CD14-positive monocyte (primary cell): ENCODE measurements around the gene SYNM. TPM values are rescaled to one million over a fixed set of nuclear protein-coding genes. Genes with fewer than 3 reads are reported as not detected.

ENCODE experiments used
- DNase-seq, 3 donors: peaks; one replicate each; pipeline ENCODE4 v3.0.0-alpha.2; 2011 to 2022
- H2AFZ ChIP-seq: 2 replicates; pipeline ENCODE4 v1.6.0; 2012; ENCODE audit warnings: mild to moderate bottlenecking, low read depth, low read length, inconsistent platforms; ENCODE audit not compliant: insufficient read depth, poor library complexity, severe bottlenecking
- H3K27ac ChIP-seq, 2 donors: 1 replicate in 1 of 2; 2 replicates in 1 of 2; pipeline ENCODE4 v1.5.1; 2012 to 2013; ENCODE audit warnings: low read length in 2 of 2, control low read depth in 1 of 2, inconsistent platforms in 1 of 2, low read depth in 1 of 2, mild to moderate bottlenecking in 1 of 2
- H3K27me3 ChIP-seq, 2 donors: one replicate each; pipeline versions ENCODE4 v1.6.0 to v1.6.1; 2011 to 2013; ENCODE audit warnings: low read length in 2 of 2; ENCODE audit not compliant: control insufficient read depth in 2 of 2, insufficient read depth in 2 of 2
- H3K36me3 ChIP-seq, 2 donors: replicated peaks in 1 of 2; 1 replicate in 1 of 2; 2 replicates in 1 of 2; pipeline versions ENCODE4 v1.5.1 to v1.6.1; 2012 to 2013; ENCODE audit warnings: low read length in 2 of 2, control low read depth in 1 of 2, inconsistent platforms in 1 of 2, mild to moderate bottlenecking in 1 of 2; ENCODE audit not compliant: insufficient read depth in 2 of 2, control insufficient read depth in 1 of 2
- H3K4me1 ChIP-seq, 2 donors: 1 replicate in 1 of 2; 2 replicates in 1 of 2; pipeline versions ENCODE4 v1.5.1 to v1.6.1; 2012 to 2013; ENCODE audit warnings: low read length in 2 of 2, control low read depth in 1 of 2, inconsistent platforms in 1 of 2, mild to moderate bottlenecking in 1 of 2, moderate library complexity in 1 of 2; ENCODE audit not compliant: insufficient read depth in 2 of 2, control insufficient read depth in 1 of 2
- H3K4me2 ChIP-seq: replicated peaks from 2 replicates; pipeline ENCODE3; 2012; ENCODE audit warnings: low read length, moderate library complexity, mild to moderate bottlenecking; ENCODE audit not compliant: poor library complexity, severe bottlenecking; ENCODE audit errors: extremely low read depth
- H3K4me3 ChIP-seq, 3 experiments: fragments of 200-600 bp in 1 of 3; sonication (generic) in 1 of 3; replicated peaks in 1 of 3; 1 replicate in 2 of 3; 2 replicates in 1 of 3; pipeline ENCODE4 v1.5.1; 2011 to 2013; ENCODE audit warnings: low read length in 3 of 3, mild to moderate bottlenecking in 3 of 3, control low read depth in 2 of 3, low read depth in 2 of 3, inconsistent platforms in 1 of 3, moderate library complexity in 1 of 3
- H3K79me2 ChIP-seq: 2 replicates; pipeline ENCODE4 v1.6.0; 2012; ENCODE audit warnings: mild to moderate bottlenecking, control low read depth, inconsistent platforms, low read length, moderate library complexity; ENCODE audit not compliant: insufficient read depth
- H3K9ac ChIP-seq: 2 replicates; pipeline ENCODE4 v1.6.0; 2017; ENCODE audit warnings: low read length, mild to moderate bottlenecking; ENCODE audit not compliant: insufficient read depth, poor library complexity, severe bottlenecking
- H3K9me3 ChIP-seq, 2 donors: replicated peaks in 1 of 2; 1 replicate in 1 of 2; 2 replicates in 1 of 2; pipeline versions ENCODE4 v1.5.1 to v1.6.1; 2012 to 2013; ENCODE audit warnings: low read length in 2 of 2, control low read depth in 1 of 2; ENCODE audit not compliant: control insufficient read depth in 1 of 2, insufficient read depth in 1 of 2
- H4K20me1 ChIP-seq: 2 replicates; pipeline ENCODE4 v1.6.0; 2012; ENCODE audit warnings: mild to moderate bottlenecking, low read length, control low read depth, moderate library complexity; ENCODE audit not compliant: insufficient read depth
- H3K27ac Mint-ChIP-seq, 7 donors: one replicate each; pipeline ENCODE4 v1.8.0; 2020; ENCODE audit warnings: mild to moderate bottlenecking in 7 of 7, mixed read lengths in 7 of 7, moderate library complexity in 6 of 7, inconsistent platforms in 2 of 7
- H3K27me3 Mint-ChIP-seq, 3 donors: one replicate each; pipeline ENCODE4 v1.8.0; 2021 to 2022; ENCODE audit warnings: low read depth in 3 of 3, mild to moderate bottlenecking in 3 of 3, mixed read lengths in 3 of 3, moderate library complexity in 3 of 3, inconsistent platforms in 1 of 3
- H3K36me3 Mint-ChIP-seq, 2 donors: one replicate each; pipeline ENCODE4 v1.8.0; 2020; ENCODE audit warnings: mixed read lengths in 2 of 2, inconsistent platforms in 1 of 2, mild to moderate bottlenecking in 1 of 2
- H3K4me1 Mint-ChIP-seq: one replicate; pipeline ENCODE4 v1.8.0; 2020; ENCODE audit warnings: mild to moderate bottlenecking, mixed read lengths
- H3K4me3 Mint-ChIP-seq, 2 donors: one replicate each; pipeline ENCODE4 v1.8.0; 2020; ENCODE audit warnings: mild to moderate bottlenecking in 2 of 2, mixed read lengths in 2 of 2, moderate library complexity in 1 of 2
- H3K9me3 Mint-ChIP-seq, 7 donors: one replicate each; pipeline ENCODE4 v1.8.0; 2020 to 2022; ENCODE audit warnings: mixed read lengths in 7 of 7, mild to moderate bottlenecking in 6 of 7, moderate library complexity in 6 of 7, inconsistent platforms in 2 of 7
- CTCF ChIP-seq: fragments of 200-600 bp; IDR thresholded peaks from one replicate; pipeline ENCODE4 v1.8.0; 2022; ENCODE audit warnings: antibody characterized with exemption, mild to moderate bottlenecking
- WGBS: methylation state at CpG from one replicate; pipeline ENCODE4 v1.1.5; 2013; ENCODE audit warnings: missing lambda C conversion rate; ENCODE audit not compliant: insufficient coverage; 5-methylcytosine and 5-hydroxymethylcytosine counted together
- intact Hi-C, 2 donors: fragments of 100-400 bp; cut with micrococcal nuclease; formaldehyde crosslinking; loops; one replicate each; pipeline versions ENCODE4 v1.15.0 to v1.15.1; 2023
- polyA plus RNA-seq, 3 donors: library from polyadenylated mRNA; depleted of rRNA in 1 of 3; unstranded in 2 of 3; stranded (reverse) in 1 of 3; fragments of 300-500 nt in 2 of 3; fragments of >200 nt in 1 of 3; fragmentation: Illumina TruSeq in 2 of 3; gene quantifications; 1 replicate in 2 of 3; 2 replicates in 1 of 3; pipeline ENCODE4 v1.2.3, GENCODE V29; 2012 to 2021

Gene SYNM
- polyA plus RNA-seq, 3 donors = 0.04 to 0.05 TPM; not detected in 1

- no peak for DNase-seq
- Histone ChIP-seq H3K27me3 (no peaks in the 10 kb centered on the region), H4K20me1 (no peaks in the 10 kb centered on the region), H3K79me2 (no peaks in the 10 kb centered on the region), H3K4me1 (no peaks in the 10 kb centered on the region), H3K9me3 (no peaks in the 10 kb centered on the region), H2AFZ (no peak overlapping the region), H3K36me3 (no peaks in the 10 kb centered on the region), H3K4me3 (no peak overlapping the region), H3K27ac (no peak overlapping the region), H3K4me2 (no peak overlapping the region), H3K9ac (no peak overlapping the region)
- WGBS = 87% methylated on average over 11 of the region's 13 CpGs
- no peaks in the 10 kb centered on the region for H3K36me3 Mint-ChIP-seq
- no peak for TF ChIP-seq CTCF
- no peak overlapping the region for H3K4me3 Mint-ChIP-seq
- H3K4me1 Mint-ChIP-seq = no peaks in the 10 kb centered on the region
- peaks cover 0 to 4% (median 0%) of the 10 kb centered on the region in 3 donors for H3K27me3 Mint-ChIP-seq
- peaks cover 0 to 1% (median 0%) of the 10 kb centered on the region in 7 donors for H3K9me3 Mint-ChIP-seq
- intact Hi-C loops = no loop called here
- H3K27ac Mint-ChIP-seq = no peak overlapping the region
Observed at GRCh38 chr15:99137111-99137546, 32.2 kb downstream of the SYNM start.

DNA sequence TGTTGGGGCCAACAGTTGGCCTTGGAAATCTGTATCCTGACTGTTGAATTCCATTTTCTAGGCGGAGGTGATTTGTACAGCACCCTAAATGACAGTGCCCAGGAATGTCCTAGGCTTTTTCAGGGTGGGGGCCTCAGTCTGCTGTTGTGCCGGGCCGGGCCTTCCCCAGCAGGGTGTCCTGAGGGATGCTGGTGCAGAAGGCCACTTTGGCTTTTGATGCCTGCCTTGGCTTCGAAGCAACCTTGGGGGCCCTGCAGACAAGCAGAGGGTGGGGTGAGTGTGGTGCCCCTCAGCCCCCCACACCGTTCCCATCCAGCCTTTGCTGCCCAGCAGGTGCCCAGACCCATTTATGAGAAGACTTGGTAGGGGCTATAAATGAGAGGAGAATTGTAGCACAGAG is 33.0 kb downstream of the SYNM start:
- no peak overlapping the region for H3K27ac Mint-ChIP-seq
- no peaks in the 10 kb centered on the region for H3K4me1 Mint-ChIP-seq
- Histone ChIP-seq H3K9me3 (no peaks in the 10 kb centered on the region), H2AFZ (no peak overlapping the region), H3K9ac (no peak overlapping the region), H3K27me3 (no peaks in the 10 kb centered on the region), H3K4me3 (no peak overlapping the region), H4K20me1 (no peaks in the 10 kb centered on the region), H3K4me2 (no peak overlapping the region), H3K79me2 (no peaks in the 10 kb centered on the region), H3K36me3 (no peaks in the 10 kb centered on the region), H3K27ac (no peak overlapping the region), H3K4me1 (no peaks in the 10 kb centered on the region)
- DNase-seq = no peak
- peaks cover 0 to 4% (median 0%) of the 10 kb centered on the region in 3 donors for H3K27me3 Mint-ChIP-seq
- TF ChIP-seq CTCF = no peak
- WGBS = 100% methylated on average over 3 of the region's 5 CpGs
- H3K4me3 Mint-ChIP-seq = no peak overlapping the region
- peaks cover 0 to 1% (median 0%) of the 10 kb centered on the region in 7 donors for H3K9me3 Mint-ChIP-seq
- intact Hi-C loops = no loop called here
- H3K36me3 Mint-ChIP-seq = no peaks in the 10 kb centered on the region
